GM18868 (cell line): ENCODE data around the gene PKN1.
"Not testable (repeated sequence)": the region's sequence is repeated elsewhere in the genome, so short reads cannot be mapped to it uniquely, and the experiment has no call there.

Source experiments
- ATAC-seq: cut with Tn5 transposase; IDR thresholded peaks from one replicate; pipeline ENCODE4 v1.9.1; 2021; ENCODE audit warnings: mild to moderate bottlenecking, moderate library complexity; ENCODE audit not compliant: unreplicated experiment

The PKN1 gene

DNA sequence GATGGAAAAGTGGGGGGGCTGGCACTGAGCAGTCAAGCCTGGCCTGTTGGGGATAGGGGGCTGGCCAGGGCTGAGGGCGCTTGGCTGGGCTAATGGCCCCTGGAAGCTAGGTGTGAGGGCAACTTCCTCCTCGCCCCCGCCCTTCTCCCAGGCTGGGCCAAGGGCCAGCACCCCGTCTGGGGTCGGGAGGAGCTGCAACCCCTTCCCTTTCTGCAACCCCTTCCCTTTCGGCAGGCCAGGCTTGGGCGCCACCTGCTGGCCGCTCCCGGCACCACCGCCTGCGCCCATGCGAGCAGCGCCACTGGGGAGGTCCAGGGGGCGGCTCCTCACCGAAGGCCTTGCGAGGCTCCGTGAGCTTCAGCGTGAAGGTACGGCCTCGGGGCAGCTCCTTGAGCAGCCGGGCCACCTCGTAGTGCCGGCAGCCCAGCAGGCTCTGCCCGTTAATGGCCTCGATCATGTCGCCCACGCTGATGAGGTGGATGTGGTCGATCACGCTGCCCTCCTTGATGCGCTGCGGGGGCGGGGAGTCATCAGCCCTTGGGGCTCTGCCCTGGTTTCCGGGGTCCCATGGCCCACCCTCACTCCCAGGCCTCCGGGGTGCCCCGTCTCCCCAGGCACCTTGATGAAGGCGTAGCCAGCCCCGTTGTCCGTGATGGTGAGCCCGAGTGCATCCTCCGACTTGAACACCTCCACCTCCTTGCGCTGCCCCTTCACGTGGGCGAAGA is 47.0 kb downstream of the PKN1 start:
- ATAC-seq: no peak

DNA sequence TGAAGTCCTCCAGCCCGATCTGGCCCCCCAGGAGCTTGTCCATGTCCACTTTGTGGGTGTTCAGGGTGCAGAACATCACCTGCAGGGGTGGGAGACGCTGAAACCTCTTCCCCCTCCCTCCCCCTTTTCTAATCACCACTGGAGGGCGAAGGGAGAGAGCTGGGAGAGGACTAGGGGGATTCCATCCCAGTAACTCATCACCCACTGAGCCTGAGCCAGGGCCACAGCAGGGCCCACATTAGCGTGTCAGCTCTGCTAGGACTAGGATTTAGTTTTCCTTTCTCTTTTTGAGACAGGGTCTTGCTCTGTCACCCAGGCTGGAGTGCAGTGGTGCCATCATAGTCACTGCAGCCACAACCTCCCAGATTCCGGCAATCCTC is 47.6 kb downstream of the PKN1 start:
- ATAC-seq: no peak

DNA sequence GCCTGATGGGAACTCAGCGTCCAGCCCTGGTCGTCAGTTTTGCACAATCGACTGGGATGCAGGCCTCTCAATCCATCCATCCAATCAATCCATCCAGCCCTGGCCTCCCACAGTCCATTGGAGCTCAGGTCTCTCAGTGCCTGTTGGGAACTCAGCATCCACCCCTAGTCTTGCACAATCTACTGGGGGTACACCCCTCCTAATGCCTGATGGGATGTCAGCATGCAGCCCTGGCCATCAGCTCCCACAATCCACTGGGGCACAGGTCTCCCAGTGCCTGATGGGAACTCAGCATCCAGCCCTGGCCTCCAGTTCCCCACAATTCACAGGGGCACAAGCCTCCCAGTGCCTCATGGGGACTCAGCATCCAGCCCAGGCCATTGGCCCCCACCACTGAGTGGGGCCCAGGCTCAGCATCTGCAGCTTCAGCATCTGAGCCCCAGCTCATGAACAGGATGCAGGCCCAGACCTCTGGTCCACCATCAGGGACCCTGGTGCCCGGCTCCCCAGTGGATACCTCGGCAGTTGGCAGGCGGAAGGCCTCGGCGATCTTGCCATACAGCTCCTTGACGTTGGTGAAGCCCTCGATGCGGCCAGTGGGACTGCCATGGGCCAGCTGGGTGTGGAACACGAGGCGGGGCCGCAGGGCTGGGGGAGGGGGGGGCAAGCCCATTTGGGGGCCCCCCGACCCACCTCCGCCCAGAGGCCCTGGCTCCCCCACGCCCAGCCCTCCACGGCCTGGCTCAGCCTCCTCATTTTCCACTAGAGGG is 49.3 kb downstream of the PKN1 start:
- no peak for ATAC-seq

DNA sequence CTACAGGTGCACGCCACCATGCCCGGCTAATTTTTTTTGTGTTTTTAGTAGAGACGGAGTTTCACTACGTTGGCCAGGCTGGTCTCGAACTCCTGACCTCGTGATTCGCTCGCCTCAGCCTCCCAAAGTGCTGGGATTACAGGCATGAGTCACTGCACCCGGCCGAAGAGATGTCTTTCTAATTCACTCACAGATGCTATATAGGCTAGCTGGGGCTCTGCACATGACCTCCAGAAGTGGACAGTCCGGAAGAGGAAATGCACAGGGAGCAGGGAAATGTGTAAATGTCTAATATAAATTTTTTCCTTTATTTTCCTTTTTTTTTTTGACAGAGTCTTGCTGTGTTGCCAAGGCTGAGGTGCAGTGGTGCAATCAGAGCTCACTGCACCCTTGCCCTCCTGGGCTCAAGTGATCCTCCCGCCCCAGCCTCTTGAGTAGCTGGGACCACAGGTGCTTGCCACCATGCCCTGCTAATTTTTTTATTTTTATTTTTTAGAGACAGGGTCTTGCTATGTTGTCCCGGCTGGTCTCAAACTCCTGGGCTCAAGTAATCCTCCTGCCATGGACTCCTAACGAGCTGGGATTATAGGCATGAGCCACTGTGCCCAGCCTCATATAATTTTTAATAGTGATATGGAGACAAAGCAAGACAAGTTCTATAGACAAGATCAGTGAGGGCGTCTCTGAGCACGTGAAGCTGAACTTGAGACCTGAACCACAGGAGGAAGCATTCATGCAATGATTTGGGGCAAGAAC is 54.4 kb downstream of the PKN1 start:
- no peak for ATAC-seq

DNA sequence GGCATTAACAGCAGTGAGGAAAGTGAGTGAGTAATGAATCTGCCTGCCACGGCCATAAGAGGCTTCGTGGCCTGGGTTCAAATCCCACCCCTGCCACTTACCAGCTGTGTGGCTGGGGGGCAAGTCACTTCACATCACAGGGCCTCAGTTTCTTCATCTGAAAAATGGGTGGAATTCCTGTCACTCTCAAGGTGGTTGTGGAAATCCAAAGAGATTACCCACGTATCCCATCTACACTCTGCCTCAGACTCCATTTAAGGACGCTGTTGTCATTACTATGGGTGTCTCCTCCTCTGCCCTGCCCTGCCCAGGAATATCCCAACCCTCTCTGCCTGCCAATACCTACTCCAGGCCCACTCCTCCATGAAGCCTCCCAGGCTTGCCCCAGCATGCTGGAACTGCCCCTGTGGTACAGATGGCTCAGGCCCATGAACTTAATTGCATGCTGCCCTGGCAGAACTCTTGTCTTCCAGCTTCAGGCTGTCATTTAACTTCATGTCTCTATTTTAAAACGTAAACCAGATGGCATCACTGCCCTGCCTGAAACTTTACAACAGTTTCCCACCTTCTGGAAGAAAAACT is 59.7 kb downstream of the PKN1 start:
- ATAC-seq: no peak

DNA sequence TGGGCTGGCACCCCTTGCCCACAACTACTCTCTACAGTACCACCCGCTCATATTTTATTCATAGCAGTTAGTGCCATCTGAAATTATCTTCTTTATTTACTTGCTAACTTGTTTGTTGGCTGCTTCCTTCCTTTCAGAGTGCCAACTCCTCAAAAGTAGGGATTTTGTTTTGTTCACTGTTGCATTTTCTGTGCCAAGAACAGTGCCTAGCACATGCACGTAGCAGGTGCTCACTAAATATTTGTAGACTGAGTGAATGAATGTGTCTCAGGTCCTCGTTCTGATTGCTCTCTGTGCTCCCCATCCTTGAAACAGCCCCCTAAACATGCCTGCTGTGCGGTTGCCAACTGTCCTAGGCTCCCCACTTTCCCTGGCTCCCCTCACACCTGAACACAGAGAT is 61.3 kb downstream of the PKN1 start:
- no peak for ATAC-seq

DNA sequence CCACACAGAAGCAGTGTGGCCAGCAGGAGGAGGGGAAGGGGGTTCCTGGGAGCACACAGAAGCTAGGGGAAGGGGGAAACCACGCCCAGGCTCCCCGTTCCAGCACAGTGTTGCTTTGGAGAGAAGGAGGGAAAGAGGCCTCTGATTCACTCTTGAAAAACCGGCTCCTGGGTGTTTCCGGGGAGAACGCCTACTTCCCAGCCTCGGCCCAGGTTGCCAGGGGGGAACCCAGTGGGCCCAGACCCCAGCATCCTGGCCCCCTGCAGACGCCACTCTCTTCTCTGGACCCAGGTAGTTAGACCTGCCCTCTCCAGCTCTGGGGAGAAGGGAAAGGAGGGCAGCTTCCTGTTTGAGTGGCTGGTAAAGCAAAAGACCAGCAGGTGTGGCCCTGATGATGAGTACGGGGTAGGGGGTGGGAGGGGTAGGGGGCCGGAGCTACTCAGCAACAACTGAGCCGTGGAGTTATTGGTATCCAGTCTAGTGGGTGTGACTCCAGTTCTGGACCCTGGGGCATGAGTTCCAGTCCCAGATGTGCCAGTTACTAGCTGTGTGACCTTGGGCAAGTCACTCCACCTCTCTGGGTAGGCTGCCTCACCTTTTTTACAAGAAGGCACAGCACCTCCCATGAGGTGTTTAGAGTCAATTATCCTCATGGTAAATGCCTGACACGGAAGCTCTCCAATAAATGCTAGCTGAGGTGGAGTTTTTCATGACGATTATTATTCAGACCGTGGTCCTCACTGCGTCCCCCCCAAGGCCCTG is 62.0 kb downstream of the PKN1 start:
- ATAC-seq: no peak

DNA sequence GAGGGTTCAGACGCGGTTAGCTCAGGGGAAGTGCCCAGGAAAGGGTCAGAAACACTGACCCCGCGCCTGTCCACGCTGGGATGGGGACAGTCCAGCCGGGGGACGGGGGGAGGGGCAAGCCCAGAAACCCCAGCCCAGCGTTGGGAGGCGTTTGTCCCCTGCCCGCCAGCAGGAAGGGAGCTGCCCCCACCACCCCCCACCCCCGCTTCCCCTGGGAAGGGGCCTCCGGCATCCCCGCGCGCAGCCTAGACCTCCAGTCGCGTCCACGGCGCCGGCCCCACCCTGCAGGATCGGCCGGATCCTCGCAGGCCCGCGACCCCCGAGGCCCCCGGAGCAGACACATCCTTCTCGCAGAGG is 62.5 kb downstream of the PKN1 start:
- ATAC-seq: no peak

DNA sequence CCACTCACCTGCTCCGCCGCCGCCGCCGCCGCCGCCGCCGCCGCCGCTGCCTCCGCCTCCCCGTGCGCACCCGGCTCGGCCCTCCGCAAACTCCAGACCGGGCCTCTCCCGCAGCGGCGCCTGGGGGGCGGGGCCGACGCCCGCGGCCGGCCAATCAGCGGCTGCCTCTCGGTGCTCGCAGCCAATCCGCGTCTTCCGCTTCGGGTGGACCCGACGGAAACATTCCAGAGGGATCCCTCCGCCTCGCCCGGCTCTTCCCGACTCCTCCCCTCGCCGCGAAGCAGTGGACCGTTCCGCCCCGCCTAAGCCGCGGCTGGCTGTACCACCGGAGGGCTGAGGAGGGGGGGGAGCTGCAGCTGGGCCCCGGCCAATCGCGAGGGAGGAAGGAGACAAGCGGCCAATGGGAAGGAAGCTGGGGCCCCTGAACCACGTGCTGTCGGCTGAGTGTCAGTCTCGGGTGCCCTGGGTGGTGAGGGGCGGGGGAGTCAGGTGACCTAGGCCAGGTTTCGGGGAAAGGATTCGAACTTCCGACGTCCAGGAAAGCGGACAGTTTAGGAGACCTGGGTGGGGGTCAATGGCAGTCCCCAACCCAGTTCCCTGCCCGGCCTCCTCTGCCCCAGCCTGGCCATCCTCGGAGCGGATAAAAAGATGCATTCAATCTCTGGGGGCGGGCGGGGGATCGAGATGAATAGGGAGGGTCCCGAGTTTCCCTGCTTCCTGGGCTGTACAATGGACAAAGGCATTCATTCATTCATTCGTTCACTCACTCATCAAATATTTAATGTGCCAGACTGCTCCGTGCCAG is 63.1 kb downstream of the PKN1 start, which contains the start of gene GIPC1:
TSS of gene GIPC1 (minus strand) at position 99 of the 805 bp plus-strand sequence. CDS start 13,151 bp downstream, outside the sequence.
- peak; percentile 65 for ATAC-seq

DNA sequence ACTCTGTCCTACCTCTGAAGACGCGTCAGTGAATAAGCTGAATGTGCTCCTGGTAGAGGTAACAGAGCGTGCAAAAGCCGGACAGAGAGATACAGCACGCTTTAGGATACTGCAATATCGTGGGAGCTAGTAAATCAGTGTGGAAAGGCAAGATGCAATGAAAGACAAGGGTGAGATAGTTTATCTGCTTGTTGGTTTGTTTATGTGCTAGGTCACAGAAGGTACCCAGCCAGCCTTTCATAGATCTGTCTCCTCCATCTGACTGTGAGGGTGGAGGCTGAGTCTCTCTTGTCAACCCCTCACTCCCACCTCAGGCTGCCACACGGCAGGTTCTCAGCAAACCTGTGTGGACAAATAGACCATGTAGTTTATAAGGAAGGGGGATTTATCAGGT is 63.7 kb downstream of the PKN1 start:
- ATAC-seq: no peak

DNA sequence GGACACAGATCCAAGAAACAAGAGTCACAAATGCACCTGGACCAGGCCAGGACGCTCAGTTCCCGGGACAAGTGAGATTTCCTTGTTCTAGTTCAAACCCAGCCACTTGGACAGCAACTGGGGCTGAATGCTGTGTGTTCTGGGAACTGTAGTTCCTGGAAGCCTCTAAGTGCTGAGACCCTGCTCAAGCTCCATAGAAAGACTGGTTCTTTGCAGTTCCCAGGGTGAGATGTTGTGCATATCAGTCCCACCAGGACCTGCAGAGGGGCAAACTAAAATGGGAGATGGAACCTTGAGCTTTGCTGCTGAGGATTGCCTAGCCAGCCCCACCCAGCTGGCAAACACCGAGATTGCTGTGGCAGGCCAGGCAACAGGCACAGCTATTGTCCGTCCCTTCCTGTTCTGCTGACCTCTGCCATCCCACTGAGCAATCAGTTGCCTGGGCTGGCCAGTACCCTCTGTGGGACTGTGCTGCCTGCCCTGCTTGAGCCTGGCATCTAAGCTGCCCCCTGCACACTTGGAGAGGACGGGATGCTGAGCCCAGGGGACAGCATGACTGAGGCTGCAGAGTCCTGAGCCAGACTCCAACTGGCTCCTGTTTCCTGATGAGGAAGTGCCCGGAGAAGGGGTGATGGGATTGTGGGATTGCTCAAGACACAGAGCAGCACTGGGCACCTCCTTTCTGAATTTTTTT is 64.3 kb downstream of the PKN1 start:
- ATAC-seq: no peak

DNA sequence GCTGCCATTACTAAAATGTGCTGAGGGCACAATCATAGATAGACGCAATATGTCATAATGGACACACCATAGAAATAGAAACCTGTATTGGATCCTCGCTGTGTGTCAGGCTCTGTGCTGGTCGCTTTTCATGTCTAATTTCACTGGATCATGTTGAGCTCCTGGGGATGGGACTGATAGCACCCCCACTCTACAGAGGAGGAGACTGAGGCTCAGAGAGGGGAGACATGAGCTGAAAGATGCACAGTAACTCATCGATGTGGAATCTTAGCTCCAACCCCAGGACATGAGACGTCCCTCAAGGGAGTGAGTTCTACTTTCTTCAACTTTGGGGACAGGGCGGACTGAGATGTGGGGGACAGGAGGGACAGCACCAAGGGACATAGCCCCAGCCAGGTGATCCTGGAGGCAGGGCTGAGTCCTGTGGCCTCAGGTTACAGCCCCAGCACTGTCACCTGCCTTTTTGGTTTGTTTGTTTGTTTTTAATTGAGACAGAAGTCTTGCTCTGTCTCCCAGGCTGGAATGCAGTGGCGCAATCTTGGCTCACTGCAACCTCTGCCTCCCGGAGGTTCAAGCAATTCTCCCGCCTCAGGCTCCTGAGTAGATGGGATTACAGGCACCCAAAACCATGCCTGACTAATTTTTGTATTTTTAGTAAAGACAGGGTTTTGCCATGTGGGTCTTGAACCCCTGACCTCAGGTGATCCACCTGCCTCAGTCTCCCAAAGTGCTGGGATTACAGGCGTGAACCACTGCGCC is 69.4 kb downstream of the PKN1 start:
- ATAC-seq: no peak

DNA sequence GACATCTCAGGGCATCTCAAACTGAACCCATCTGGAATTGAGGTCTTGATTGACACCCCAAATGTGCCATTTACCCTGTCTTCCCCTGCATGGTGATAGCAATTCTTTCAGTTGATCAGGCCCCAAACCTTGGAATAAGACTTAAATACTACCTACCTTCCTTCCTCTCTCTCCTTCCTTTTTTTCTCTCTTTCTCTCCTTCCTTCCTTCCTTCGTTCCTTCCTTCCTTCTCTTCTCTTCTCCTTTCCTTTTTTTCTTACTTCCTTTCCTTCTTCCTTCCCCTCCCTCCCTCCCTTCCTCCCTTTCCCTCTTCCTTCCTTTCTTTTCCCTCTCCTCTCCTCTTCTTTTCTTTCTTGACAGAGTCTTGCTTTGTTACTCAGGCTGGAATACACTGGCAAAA is 70.2 kb downstream of the PKN1 start:
- ATAC-seq: no peak

DNA sequence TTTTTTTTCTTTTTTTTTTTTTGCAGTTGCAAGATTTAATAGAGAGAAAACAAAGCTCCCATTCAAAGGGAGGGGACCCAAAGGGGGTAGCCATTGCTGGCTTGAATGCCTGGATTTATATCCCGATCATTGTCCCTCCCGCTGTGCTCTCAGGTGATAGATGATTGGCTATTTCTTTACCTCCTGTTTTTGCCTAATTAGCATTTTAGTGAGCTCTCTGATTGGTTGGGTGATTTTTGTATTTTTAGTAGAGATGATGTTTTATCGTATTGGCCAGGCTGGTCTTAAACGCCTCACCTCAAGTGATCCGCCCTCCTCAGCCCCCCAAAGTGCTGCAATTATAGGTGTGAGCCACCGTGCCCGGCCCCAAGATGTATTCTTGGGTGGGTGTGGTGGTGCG is 71.5 kb downstream of the PKN1 start:
- ATAC-seq: not testable (repeated sequence)

DNA sequence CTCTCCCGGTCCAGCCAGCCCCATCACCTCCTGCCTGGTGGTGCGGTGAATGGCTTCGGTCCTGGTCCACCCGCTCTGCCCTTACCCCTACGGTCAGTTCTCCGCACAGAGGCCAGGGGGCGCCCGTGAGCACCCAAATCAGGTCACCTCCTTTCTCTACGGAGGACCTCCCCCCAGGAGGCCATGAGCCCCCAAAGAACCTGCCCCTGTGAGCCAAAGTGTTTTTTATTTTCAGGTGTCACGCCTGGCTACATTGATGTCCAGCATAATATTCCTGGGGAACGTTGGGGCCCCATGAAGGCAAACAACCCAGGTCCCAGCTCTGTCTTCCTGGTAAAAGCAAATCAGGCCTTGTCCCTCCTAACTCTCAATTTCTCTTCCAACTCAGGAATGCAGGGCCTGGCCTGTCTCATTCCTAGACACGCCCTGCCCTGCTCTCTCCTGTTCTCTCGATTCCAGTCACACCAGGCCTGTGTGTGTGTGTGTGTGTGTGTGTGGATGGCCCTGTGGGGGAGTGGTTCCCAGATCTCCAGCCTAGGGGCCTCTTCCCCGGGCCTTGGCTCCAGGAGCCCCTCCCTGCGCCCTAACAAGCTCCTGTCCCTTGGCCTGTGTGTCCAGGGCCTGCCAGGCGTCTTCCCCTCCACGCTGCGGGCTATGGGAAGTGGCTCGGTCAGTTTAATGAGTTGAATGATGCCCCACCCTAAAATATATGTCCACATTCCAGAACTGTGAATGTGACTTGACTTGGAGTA is 72.6 kb downstream of the PKN1 start:
- ATAC-seq: no peak

DNA sequence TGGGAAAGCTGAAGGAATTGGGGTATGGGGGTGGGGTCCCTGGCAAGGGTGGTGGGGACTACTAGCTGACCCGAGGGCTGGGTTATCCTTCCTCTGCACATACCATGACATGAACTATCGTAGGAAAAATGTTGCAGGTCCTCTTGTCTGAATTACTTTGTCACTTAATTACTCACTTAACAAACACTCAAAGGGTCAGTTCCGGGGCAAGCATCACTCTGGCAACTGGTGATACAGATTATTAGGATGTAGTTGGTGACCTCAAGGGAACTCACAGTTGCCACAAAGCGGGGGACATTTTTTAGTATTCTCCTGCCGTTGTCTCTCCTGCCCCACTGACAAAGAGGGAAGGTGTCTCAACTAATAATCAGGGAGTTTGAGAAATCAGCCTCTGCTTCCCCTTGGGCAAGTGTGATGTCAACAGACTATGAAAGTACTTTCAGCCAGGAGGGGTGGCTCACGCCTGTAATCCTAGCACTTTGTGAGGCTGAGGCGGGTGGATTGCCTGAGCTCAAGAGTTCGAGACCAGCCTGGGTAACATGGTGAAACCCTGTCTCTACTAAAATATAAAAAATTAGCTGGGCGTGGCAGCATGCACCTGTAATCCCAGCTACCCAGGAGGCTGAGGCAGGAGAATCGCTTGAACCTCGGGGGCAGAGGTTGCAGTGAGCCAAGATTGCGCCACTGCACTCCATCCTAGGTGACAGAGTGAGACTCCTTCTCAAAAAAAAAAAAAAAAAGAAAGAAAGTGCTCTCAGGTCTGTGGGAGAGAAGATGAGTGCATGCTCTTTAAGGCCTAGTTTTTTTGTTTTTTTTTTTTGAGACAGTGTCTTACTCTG is 74.8 kb downstream of the PKN1 start:
- no peak for ATAC-seq
